Measurements from ENCODE around the gene FAM3C. TPM values are rescaled to one million over a fixed set of nuclear protein-coding genes. Genes with fewer than 3 reads are reported as not detected.

The FAM3C gene
- total RNA-seq: 31.8 and 45.4 TPM in 2 replicates

GRCh38 chr7:121395961-121396757, at the start of gene FAM3C:
Gene FAM3C (minus strand): TSS chr7:121396308. CDS start chr7:121382969, 13,339 bp downstream.

GRCh38 chr7:121328508-121329190, 67.5 kb downstream of the FAM3C start, which contains the start of gene WNT16:
Gene WNT16 (plus strand): TSS chr7:121329000. CDS start chr7:121329293, 293 bp downstream.

Other genes starting within 250 kb of the FAM3C start
- not detected in 2 replicates for gene WNT16, start 67.3 kb downstream of the FAM3C start, total RNA-seq